A549 (cell line): Measurements from ENCODE around the gene TSACC.

ENCODE experiments used
- CTCF ChIP-seq: fragments of >200 bp; sonication (Bioruptor Twin); formaldehyde crosslinking; IDR thresholded peaks from 3 replicates; pipeline ENCODE4 v1.5.1; 2016
- EP300 ChIP-seq, 2 experiments: fragments of >200 bp; sonication (Bioruptor Twin); formaldehyde crosslinking; IDR thresholded peaks; 2 replicates in 1 of 2; 3 replicates in 1 of 2; pipeline ENCODE4 v1.6.1; 2016 to 2017
- REST ChIP-seq: fragments of 200-600 bp; sonication (generic); IDR thresholded peaks from 2 replicates; pipeline ENCODE4 v1.6.1; 2016; ENCODE audit warnings: antibody characterized with exemption, mild to moderate bottlenecking, moderate library complexity
- ZFP36 ChIP-seq: fragments of 450-650 bp; IDR thresholded peaks from 2 replicates; pipeline ENCODE4 v1.6.1; 2014; ENCODE audit warnings: borderline replicate concordance; ENCODE audit not compliant: partially characterized antibody

- TF ChIP-seq CTCF: no peak
- no peak for TF ChIP-seq ZFP36
- TF ChIP-seq EP300 (IDR thresholded peaks at IDR 0.05): no peak
- no peak for TF ChIP-seq REST
Observed at GRCh38 chr1:156391701-156392100, 53.4 kb downstream of the TSACC start.
